GM12891 (cell line): ENCODE measurements around the gene RAX.

Experiments
- PAX5 ChIP-seq: IDR thresholded peaks from 2 replicates; pipeline ENCODE4 v1.6.1; 2011; ENCODE audit warnings: low read length, moderate library complexity, mild to moderate bottlenecking; ENCODE audit not compliant: insufficient read depth, severe bottlenecking
- POLR2A ChIP-seq: IDR thresholded peaks from 2 replicates; pipeline ENCODE4 v1.6.1; 2011; ENCODE audit warnings: low read depth, low read length, control low read depth
- POLR2AphosphoS5 ChIP-seq: IDR thresholded peaks from 2 replicates; pipeline ENCODE4 v1.6.1; 2011; ENCODE audit warnings: low read depth, low read length, control low read depth
- POU2F2 ChIP-seq: IDR thresholded peaks from 2 replicates; pipeline ENCODE4 v1.6.1; 2011; ENCODE audit warnings: low read depth, mild to moderate bottlenecking, control low read depth, low read length, moderate library complexity
- SPI1 ChIP-seq: IDR thresholded peaks from 2 replicates; pipeline ENCODE4 v1.6.1; 2011; ENCODE audit warnings: low read depth, low read length, control low read depth
- TAF1 ChIP-seq: IDR thresholded peaks from 2 replicates; pipeline ENCODE4 v1.6.1; 2011; ENCODE audit warnings: low read depth, low read length, control low read depth

GRCh38 chr18:59229701-59230443 lies 43.4 kb downstream of the RAX start:
- TF ChIP-seq POLR2AphosphoS5 (no peak), POLR2A (no peak), TAF1 (no peak), SPI1 (no peak), PAX5 (no peak), POU2F2 (no peak)
